ENCODE measurements around the gene LENG9.
"Not testable (repeated sequence)": the region's sequence is repeated elsewhere in the genome, so short reads cannot be mapped to it uniquely, and the experiment has no call there.

LENG9 gene

GRCh38 chr19:54458648-54459281, 4.8 kb downstream of the LENG9 start:
- DNase-seq, result no peak

- DNase-seq, result no peak
These were observed 5.6 kb downstream of the LENG9 start for GRCh38 chr19:54457773-54458647.

DNA sequence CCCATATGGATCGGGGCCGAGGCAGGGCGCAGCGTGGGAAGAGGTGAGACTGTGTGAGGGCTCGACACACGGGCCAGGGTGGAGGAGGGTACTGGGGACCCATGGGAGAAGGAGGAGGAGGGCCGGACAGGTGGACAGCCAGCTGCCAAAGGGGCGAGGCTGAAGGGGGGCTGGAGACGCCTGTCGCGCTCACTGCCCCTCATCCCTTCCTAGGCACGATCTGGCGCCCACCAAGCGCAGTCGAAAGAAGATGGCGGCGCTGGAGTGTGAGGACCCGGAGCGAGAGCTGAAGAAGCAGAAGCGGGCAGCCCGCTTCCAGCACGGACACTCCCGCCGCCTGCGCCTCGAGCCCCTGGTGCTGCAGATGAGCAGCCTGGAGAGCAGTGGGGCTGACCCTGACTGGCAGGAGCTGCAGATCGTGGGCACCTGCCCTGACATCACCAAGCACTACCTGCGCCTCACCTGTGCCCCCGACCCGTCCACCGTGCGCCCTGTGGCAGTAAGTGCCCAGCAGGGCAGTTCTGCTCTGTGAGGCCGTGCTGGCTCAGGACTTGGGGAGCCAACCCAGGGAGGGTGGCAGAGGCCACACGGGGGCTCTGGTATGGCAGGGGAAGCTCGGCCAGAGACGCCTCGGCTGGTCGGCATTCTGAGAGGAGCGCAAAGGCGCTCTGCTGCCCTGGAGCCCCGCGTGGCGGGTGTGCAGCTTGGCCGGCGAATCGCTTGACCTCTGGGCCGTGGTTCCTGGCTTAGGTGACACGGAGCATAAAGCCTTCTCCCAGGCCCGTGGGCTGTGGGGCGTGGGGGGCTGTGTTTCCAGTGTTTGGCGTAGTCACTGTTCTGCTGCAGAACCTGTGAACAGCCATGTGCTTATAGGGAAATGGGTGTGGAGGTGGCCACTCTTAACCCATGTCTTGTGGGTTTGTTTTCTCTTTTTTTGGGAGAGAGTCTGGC, 6.9 kb downstream of the LENG9 start:
- no peak for DNase-seq

DNA sequence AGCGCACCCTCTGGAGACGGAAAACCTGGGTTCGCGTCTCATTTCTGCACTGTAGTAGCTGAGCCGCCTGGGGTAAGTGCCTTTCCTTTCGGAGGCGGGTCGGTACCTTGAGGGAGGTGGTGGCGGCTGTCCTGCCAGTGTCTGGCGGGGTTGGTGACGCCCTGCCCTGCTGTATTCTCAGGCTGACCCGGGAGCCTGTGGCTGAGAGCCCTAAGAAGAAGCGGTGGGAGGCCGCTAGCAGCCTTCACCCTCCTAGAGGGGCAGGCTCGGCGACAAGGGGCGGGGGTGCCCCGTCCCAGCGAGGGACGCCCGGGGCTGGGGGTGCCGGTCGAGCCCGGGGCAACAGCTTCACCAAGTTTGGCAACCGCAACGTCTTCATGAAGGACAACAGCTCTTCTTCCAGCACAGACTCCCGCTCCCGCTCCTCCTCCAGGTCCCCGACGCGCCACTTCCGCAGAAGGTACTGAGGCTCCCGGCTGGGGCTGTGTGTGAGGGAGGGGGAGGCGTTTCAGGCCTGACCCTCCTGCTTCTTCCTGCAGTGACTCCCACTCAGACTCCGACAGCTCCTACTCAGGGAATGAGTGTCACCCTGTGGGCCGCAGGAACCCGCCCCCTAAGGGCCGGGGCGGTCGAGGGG, 7.7 kb downstream of the LENG9 start:
- no peak for DNase-seq

DNA sequence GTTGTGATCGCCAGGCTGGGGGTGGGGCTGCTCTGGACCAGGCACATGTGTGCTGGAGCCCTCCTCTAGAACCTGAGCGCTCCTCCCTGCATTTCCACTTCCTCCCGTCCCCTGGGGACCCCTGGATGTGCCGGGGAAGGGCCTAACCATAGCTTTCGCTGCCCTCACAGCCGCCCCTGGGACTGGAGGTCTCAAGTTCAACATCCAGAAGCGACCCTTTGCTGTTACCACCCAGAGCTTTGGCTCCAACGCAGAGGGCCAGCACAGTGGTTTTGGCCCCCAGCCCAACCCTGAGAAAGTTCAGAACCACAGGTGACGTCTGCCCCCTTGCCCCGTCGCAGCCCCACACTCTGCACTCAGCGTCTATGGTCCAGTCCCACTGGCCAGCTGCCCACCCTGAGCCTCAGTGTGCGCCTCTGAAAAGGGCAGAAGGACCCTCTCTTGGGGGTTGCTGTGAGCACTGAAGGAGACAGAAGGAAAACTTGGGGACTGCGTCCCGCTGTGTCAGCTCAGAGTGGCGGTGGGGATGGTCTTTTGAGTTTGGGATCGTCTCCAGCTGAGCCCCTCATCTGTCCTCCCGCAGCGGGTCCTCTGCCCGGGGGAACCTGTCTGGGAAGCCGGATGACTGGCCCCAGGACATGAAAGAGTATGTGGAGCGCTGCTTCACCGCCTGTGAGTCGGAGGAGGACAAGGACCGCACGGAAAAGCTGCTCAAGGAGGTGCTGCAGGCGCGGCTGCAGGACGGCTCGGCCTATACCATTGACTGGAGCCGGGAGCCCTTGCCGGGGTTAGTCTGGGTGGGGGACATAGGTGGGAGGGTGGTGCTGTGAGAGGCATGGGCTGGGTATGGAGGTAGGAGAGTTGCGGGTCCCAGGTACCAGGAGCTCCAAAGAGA, 8.6 kb downstream of the LENG9 start:
- DNase-seq, result no peak

GRCh38 chr19:54453921-54454780, 9.4 kb downstream of the LENG9 start:
- no peak for DNase-seq

DNA sequence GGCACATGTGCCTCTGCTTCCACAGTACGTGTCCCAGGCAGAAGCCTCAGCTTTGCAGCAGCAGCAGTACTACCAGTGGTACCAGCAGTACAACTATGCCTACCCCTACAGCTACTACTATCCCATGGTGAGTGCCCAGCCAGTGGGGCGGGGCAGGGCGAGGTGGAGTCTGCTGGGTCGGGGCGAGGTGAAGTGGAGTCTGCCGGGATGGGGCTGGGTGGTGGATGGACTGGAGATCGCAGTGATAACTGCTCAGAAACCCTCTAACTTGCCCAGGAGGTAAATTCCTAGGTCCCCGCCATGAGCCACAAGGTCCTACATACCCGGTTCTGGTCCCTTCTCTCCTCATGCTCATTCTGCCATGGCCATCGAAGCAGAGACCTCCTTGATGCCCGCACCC, 11.0 kb downstream of the LENG9 start:
- DNase-seq, result no peak

DNA sequence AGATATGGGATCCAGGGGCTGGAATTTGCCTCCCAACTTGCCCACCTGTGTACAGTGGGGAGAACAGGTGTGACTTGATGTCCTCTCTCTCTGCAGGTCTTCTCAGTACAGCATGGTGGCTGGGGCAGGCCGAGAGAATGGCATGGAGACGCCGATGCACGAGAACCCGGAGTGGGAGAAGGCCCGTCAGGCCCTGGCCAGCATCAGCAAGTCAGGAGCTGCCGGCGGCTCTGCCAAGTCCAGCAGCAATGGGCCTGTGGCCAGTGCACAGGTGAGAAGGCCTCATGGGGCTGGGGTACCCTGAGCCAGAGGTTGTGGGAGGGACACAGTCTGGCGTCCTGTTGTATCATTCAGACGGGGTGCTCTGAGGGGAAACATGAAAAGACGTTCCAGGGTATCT, 11.6 kb downstream of the LENG9 start:
- DNase-seq, result no peak

- no peak for DNase-seq
These were observed 12.2 kb downstream of the LENG9 start for GRCh38 chr19:54451331-54451871.

GRCh38 chr19:54449701-54450069, 13.9 kb downstream of the LENG9 start:
- no peak for DNase-seq

DNA sequence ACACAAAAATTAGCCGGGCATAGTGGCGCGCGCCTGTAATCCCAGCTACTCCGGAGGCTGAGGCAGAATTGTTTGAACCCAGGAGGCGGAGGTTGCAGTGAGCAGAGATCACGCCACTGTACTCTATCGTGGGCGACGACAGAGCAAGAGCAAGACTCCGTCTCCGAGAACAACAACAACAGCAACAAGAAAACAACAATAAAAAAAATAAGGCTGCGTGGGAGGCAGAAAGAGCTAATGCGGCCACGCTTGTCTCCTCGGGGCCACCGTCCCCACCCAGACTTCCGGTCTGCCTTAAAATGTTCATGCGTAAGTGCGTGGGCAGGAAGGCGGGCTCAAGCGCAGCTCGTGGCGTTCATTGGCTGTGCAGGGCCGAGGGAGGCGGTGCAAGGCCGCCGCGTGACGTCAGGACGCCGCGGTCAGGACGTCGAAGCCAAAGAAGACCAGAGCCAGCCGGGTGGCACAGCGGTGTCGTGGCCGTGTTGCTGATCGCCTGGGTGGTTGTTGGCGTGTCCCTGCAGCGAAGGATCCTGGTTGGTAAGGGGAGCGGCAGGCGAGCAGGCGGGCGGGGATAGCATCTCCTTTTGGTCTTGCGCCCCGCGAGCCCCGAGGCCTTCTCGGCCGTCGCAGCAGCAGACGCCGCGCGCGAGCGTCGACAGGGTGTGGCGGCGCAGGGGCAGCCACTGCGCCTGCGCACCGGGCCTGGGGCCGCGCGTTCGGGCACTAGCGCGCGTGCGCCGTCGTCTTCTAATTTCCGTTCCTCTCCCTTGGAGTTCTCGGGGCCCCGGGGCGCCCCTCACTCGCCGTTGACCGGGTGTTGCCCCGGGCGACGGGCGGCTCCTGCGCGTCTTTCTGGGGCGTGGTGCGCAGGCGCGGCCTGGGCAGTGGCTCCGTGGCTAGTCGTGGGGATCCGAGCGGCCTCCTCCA, 14.5 kb downstream of the LENG9 start, which contains the start of gene LENG8:
LENG8 (plus strand) TSS at position 426 of the 927 bp plus-strand sequence. CDS start 2,146 bp downstream, outside the sequence.
- peak; percentile 97 to 98 for DNase-seq

GRCh38 chr19:54448040-54448773, 15.4 kb downstream of the LENG9 start:
- peak; percentile 68 to 72 for DNase-seq

DNA sequence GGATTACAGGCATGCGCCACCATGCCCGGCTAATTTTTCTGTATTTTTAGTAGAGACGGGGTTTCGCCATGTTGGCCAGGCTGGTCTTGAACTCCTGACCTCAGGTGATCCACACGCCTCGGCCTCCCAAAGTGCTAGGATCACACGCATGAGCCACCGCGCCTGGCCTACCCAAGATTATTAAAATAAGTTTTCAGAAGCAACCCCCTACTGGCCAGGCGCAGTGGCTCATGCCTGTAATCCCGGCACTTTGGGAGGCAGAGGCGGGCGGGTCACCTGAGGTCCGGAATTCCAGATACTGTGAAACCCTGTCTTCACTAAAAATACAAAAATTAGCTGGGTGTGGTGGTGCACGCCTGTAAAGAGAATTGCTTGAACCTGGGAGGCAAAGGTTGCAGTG, 17.2 kb downstream of the LENG9 start:
- DNase-seq, result not testable (repeated sequence)

GRCh38 chr19:54444737-54445136, 18.8 kb downstream of the LENG9 start:
- DNase-seq, result no peak

- DNase-seq, result no peak
These were observed 22.9 kb downstream of the LENG9 start for GRCh38 chr19:54440641-54441040.

DNA sequence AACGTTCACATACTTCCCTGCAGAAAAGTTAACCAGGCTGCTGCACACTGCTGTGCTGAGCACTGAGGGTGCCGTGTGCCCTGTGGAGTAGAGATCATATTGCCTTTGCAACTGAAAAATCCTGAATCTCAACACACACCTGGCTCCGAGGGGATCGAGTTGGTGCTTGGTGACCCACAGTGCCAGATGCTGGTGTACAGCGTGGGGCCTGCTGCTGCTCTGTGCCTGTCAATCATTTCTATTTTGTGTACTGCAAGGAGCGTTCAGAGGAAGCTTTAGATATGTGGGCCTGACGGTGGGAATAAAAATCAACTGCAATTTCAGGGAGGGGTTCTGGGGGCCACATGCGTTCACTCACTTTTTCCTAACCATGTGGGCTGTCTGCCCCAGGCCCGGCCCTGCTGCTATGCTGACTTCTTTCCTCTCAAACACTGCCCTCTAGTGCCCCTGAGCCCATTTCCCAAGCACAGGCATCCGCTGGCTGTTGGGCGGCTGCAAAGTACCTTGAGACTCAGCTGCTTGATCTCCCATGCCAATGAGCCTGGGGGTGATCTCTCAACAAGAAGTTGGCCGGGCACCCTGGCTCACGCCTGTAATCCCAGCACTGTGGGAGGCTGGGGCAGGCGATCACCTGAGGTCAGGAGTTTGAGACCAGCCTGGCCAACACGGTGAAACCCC, 24.3 kb downstream of the LENG9 start:
- peak; percentile 47 to 55 for DNase-seq

GRCh38 chr19:54436628-54437252, 26.8 kb downstream of the LENG9 start:
- no peak for DNase-seq

Data from activated T-cell treated with anti-CD3 and anti-CD28 coated beads, Interleukin-2, amount 50 U/mL, for 48 hours (primary cell).